Limb (tissue), 2 donors: Measurements from ENCODE around the gene DGKH.

Source experiments
- DNase-seq, 2 donors: peaks; one replicate each; pipeline ENCODE4 v3.0.0-alpha.2; 2016; ENCODE audit errors: extremely low spot score in 2 of 2

Gene DGKH

DNA sequence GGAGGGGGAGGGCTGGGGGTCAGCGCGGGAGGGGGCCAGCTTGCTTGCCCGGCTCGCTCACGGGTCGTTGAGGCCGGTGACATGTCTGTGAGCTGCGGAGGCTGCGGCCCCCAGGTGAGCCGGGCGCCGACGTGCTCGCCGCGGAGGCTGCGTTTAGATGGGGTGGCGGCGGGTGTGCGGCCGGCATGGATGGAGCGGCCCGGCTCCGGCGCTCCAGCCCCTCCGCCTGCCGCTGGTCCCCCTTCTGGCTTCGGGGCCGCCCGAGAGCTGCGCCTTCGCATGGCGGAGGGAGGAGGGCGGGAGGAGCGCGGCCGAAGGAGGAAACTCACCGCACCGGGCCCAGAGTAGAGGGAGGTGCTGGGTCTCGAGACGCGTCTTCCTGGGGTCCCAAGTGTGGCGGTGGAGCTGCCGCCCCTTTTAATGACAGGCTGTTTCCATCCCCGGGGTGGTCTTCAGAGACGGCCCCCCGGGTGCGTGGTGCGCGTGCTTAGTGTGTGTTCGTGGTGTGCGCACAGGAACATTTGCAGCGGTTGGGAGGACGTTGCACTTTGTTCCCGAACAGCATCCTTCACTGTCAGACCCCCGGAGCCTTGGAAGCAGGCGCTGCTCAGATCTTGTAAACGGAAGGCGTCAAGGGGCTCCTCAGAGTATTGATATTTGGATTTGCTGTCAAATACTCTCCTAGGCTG lies 223.8 kb downstream of the DGKH start, which contains the start of gene AKAP11:
Gene AKAP11, plus strand, starts transcription at position 38 of the 689 bp plus-strand sequence. CDS start 14,197 bp downstream, outside the sequence.
- peak; percentile 57 to 84 for DNase-seq

DNA sequence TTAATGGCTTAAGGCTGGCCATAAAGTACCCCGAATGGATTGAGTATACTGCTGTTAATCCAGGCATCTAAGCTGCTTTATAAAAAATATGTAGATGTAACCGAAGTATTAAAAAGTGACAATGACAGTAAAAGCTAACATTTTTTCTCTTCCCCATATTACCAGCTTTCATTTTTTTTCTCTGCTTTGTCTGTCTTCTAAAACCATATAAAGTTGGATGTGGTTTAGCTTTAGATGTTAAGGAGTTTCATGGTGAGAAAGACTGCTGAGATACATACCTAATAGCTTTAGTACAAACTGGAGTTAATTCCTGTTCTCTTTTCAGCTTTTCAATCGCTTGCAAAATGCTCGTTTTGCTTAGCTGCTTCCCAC lies 224.3 kb downstream of the DGKH start:
- no peak for DNase-seq

DNA sequence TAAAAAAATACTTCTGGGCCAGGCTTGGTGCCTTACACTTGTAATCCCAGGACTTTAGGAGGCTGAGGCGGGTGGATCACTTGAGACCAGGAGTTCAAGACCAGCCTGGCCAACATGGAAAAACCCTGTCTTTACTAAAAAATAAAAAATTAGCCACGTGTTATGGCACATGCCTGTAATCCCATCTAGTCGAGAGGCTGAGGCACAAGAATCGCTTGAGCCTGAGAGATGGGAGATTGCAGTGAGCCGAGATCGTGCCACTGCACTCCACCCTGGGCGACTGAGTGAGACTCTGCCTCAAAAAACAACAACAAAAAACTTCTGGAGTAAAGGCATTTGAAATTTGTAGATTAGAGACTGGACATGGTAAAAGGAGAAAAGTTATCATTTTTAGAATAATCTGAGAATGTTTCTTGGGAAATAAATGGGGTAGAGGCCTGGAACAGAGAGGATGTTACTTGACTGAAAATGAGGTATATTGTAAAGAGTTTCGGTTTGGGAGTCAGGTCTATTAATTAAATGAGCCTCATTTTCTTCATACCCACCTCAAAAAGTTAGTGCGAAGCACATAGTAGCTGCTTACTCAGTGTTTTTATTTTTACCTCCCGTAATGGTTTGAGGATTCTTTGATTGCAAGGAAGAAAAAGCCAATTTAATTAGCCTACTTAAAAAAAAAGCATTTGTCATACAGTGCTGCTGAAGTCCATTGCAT lies 226.1 kb downstream of the DGKH start:
- no peak for DNase-seq

DNA sequence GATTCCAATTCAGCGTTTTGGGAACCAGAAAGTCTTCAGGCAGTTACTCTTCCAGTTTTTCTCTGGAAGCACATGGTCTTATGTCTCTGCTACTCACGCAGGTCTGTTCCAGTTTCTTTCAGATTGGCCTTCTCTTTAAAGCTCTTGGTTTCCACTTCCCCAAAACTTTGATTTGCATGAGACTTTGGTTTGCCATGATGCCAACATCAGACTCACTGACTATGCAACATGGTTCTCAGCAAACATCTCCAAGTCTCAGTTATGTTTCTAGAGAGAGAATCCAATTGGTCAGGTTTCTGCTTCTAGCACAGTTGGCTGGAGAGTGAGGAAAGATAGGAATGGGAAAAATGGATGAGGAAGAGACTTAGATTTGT lies 226.6 kb downstream of the DGKH start:
- DNase-seq, result no peak

DNA sequence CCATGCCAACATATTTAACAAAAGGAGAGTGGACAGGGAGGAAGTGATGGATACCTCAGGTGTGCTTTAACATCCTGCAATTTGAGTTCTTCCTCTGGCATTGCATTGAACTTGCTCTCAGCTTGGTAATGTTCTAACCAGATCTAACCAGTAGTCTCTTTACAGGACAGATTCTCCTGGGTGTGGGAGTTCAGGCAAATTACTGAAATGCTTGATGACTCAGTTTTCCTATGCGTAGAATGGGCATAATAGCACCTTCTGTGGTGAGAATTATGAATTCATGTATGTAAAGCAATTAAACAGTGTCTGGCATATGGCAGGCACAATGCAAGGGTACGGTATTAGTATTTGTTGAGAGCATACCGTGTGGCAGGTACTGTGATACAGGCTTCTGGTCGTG lies 227.1 kb downstream of the DGKH start:
- no peak for DNase-seq

DNA sequence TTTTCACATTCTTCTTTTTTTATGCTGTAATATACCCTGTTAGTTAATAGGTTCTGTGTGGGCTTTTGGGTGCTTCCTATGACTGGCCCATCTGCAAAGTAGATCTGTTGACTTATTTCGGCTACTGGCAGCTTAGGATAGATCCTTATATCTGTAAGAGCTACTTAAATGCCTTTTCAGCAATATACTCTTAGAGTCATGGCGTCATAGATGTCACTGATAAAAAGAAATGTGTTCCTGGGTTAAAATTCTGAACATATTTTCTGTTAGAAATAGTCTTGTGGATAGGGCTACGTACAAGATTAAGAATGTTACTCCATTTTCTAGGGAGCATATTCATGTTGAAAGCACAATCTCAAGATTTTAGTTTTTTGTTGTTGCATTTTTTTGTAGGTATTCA lies 228.2 kb downstream of the DGKH start:
- no peak for DNase-seq

DNA sequence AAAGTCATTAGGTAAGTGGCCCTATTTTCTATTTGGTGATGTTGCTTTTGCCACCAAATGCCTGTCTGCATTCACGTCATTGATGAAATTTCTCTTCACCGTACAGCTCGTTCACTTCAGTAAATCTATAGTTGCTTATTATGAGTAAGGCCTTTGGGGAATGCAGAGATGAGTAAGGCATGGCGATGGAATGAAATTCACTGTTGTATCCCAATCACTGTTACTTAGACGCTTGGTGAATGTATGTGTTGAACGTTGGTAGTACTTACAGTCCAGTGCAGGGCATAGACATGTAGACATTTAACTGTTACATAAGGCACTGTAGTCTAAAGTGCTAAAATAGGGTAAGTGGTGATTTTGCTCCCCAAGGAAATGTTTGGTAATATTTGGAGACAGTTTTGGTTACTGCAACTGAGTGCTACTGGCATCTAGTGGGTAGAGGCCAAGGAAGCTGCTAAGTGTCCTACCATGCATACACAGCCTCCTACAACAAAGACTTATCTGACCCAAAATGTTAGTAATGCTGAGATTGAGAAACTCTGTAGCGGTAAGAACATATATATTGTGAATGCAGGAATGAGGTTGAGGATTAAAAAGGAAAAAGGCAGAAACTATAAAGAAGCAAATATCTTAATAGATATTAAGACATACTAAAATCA lies 229.3 kb downstream of the DGKH start:
- DNase-seq, result no peak

DNA sequence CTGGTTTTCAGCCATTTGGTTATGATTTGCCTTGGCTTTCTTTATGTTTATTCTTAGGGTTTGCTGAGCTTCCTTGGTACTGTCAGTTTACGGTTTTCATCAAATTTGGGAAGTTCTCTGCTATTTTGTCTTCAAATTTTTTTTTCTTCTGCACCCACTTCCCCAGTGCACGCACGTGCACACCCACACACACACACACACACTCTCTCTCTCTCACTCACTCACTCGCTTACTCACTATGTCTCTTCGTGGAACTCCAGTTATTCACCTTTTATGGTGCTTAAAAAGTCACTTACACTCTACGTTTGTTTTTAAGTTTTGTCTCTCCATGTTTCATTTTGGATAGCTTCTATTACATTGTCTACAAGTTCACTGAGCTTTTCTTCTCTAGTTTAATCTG lies 230.6 kb downstream of the DGKH start:
- DNase-seq, result no peak

DNA sequence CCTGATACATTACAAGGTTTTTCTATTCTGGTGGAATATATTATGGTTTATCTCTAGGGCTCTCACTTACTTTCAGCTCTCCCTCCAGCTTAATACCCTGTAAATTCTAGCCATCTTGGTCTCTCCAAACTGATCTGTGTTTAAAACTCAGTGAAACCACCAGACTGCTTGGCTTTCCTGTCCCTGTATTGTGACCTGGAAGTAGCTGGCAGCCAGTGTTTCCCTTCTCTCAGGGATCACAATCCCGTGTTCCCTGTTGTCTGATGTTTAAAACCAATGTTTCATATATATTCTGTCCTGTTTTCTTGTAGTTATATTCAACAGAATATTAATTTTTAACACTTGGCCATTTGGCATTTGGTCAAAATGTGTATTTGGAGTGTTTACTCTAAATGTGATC lies 231.5 kb downstream of the DGKH start:
- no peak for DNase-seq

DNA sequence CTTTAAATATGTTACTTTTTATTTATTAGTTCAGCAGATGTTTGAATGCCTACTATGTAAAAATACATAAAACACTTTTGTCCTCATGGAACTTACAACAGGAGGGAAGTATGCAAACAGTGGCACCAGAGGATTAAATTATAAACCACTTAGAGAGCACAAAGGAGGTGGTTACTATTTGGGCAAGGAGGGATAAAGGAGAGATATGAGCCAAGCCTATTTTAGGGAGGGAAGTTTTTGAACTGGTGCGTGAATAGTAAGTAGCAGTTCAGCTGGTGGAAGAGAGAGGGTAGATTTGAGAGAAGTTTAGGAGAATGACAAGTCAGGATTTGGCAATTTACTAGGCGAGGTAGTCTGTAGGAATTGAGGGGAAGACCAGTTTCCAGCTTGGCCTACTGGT lies 232.1 kb downstream of the DGKH start:
- no peak for DNase-seq

DNA sequence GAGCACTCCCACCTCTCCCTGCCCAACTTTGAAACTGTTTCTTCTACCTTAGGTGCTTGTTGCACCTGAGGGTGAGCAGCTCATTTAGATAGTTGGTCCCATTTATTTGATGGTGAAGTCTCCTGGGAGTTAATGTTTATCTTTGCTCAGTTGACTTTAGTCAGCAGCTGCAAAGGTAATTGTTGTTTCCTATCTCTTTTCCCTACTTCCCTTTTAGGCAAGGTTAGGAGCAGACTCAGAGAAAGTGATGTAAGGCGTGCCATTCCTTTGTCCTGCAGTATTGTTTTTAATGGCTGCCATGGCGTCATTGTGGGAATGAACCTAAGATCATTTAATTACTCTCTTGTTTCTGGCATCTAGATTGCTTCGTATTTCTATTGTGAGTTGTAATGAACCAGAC lies 235.1 kb downstream of the DGKH start:
- no peak for DNase-seq

DNA sequence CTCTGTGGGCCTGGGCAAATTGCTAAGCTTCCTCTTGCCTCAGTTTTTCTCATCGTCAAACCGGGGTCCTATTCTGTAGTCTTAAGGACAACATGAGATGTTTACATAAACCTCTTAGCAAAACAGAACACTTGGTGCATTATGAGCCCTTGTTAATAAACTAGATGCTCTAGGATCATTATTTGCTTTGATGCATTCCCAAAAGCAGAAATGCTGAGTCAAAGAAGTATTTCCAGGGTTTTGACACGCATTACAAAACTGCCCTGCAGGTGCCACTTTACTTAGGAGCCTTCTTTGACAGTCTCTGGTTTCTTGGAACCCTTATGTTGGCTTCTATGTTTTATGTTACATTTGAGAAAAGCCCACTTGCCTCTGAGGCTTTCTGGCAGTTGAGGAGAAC lies 235.6 kb downstream of the DGKH start:
- no peak for DNase-seq
